Measurements from ENCODE around the gene ITM2B. TPM values are rescaled to one million over a fixed set of nuclear protein-coding genes. Genes with fewer than 3 reads are reported as not detected.

The ITM2B gene
- total RNA-seq, 4 donors from 2014 or later: 299 to 343 (median 303) TPM

- H3K4me1 ChIP-seq: no peaks in the 10 kb centered on the region
- intact Hi-C loops (cut with DNase I): no loop called here
- 63% methylated on average over 1 of the region's 1 CpG for WGBS
- H3K4me3 ChIP-seq: no peak overlapping the region
- H3K9me3 ChIP-seq: no peaks in the 10 kb centered on the region
- no peaks in the 10 kb centered on the region for H3K36me3 ChIP-seq
- DNase-seq (ENCODE audit: extremely low spot score): no peak
- no peak overlapping the region for H3K27ac ChIP-seq (replicated peaks in 1 of 4)
- no peaks in the 10 kb centered on the region for H3K27me3 ChIP-seq
- TF ChIP-seq POLR2A (IDR thresholded peaks at IDR 0.05; ENCODE audit: low read depth): no peak
- no peak for TF ChIP-seq POLR2AphosphoS5 (IDR thresholded peaks at IDR 0.05)
- TF ChIP-seq EP300 (IDR thresholded peaks at IDR 0.05): no peak
- no peak for TF ChIP-seq CTCF (IDR thresholded peaks at IDR 0.05)
These were observed 44.9 kb upstream of the ITM2B start for GRCh38 chr13:48188131-48188530.

GRCh38 chr13:48188601-48189000, 44.4 kb upstream of the ITM2B start:
- Histone ChIP-seq H3K27me3 (no peaks in the 10 kb centered on the region), H3K4me3 (no peak overlapping the region), H3K36me3 (no peaks in the 10 kb centered on the region), H3K9me3 (no peaks in the 10 kb centered on the region), H3K4me1 (no peaks in the 10 kb centered on the region), H3K27ac (replicated peaks in 1 of 4) (no peak overlapping the region)
- intact Hi-C loops (cut with DNase I): no loop called here
- TF ChIP-seq EP300 (IDR thresholded peaks at IDR 0.05) (no peak), POLR2A (IDR thresholded peaks at IDR 0.05; ENCODE audit: low read depth) (no peak)
- no peak for DNase-seq (ENCODE audit: extremely low spot score)
- 68% methylated on average over 2 of the region's 2 CpGs for WGBS

DNA sequence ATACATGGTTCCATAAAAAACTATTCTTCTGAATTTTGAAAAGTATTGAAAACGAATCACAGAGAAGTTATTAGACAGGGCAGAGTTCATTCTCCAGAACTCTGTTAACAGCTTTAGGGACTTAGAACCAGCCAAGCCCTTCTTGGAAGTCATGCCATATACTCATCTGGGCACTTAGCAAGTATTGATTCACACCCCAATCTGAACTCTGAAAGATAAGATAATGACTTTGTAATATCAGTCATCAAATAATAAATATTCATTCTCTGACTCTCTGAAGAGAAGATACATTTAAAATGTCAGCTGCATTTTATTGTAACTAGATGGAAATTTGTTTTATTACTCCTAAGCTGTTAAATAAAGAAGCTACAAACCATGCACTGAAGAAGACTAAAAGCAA, 43.8 kb upstream of the ITM2B start:
- intact Hi-C loops (cut with DNase I): no loop called here
- no peak overlapping the region for H3K27ac ChIP-seq (replicated peaks in 1 of 4)
- no peaks in the 10 kb centered on the region for H3K9me3 ChIP-seq
- TF ChIP-seq CTCF (IDR thresholded peaks at IDR 0.05): no peak
- no peak for TF ChIP-seq POLR2A (IDR thresholded peaks at IDR 0.05; ENCODE audit: low read depth)
- no peaks in the 10 kb centered on the region for H3K4me1 ChIP-seq
- H3K36me3 ChIP-seq: no peaks in the 10 kb centered on the region
- WGBS: 85% methylated on average over 1 of the region's 1 CpG
- no peak for DNase-seq (ENCODE audit: extremely low spot score)
- no peak overlapping the region for H3K4me3 ChIP-seq
- H3K27me3 ChIP-seq: no peaks in the 10 kb centered on the region

- DNase-seq (ENCODE audit: extremely low spot score): no peak
- TF ChIP-seq POLR2AphosphoS5 (IDR thresholded peaks at IDR 0.05): no peak
- TF ChIP-seq CTCF (IDR thresholded peaks at IDR 0.05): no peak
- no peak for TF ChIP-seq POLR2A (IDR thresholded peaks at IDR 0.05; ENCODE audit: low read depth)
- TF ChIP-seq EP300 (IDR thresholded peaks at IDR 0.05): no peak
- H3K27me3 ChIP-seq: no peaks in the 10 kb centered on the region
- H3K4me3 ChIP-seq: no peak overlapping the region
- H3K27ac ChIP-seq (replicated peaks in 1 of 4): no peak overlapping the region
- no peaks in the 10 kb centered on the region for H3K4me1 ChIP-seq
- intact Hi-C loops (cut with DNase I): no loop called here
- no peaks in the 10 kb centered on the region for H3K36me3 ChIP-seq
- no peaks in the 10 kb centered on the region for H3K9me3 ChIP-seq
- 69% methylated on average over 8 of the region's 8 CpGs for WGBS
These were observed 40.5 kb upstream of the ITM2B start for GRCh38 chr13:48192411-48192935.

DNA sequence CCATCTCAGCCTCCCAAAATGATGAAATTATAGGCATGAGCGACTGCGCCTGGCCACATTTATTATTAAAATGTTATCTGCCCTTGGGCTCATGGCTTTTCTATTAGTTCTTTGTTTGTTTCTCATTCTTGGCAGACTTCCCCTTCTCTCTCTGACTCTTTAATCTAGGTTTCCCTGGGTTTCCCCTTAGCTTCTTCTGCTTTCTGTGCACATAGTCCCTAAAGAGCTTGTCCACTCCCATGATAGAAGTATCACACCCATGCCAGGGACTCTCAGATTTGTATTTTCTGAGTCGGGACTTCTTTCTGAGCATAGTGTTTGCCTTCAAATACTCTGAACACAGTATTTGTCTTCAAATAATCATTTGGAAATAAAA, 38.6 kb upstream of the ITM2B start:
- no peaks in the 10 kb centered on the region for H3K27me3 ChIP-seq
- TF ChIP-seq POLR2A (IDR thresholded peaks at IDR 0.05; ENCODE audit: low read depth): no peak
- TF ChIP-seq CTCF (IDR thresholded peaks at IDR 0.05): no peak
- TF ChIP-seq EP300 (IDR thresholded peaks at IDR 0.05): no peak
- TF ChIP-seq POLR2AphosphoS5 (IDR thresholded peaks at IDR 0.05): no peak
- no peak for DNase-seq (ENCODE audit: extremely low spot score)
- 69% methylated on average over 3 of the region's 3 CpGs for WGBS
- intact Hi-C loops (cut with DNase I): no loop called here
- no peaks in the 10 kb centered on the region for H3K4me1 ChIP-seq
- H3K36me3 ChIP-seq: no peaks in the 10 kb centered on the region
- no peak overlapping the region for H3K4me3 ChIP-seq
- H3K27ac ChIP-seq (replicated peaks in 1 of 4): no peak overlapping the region
- H3K9me3 ChIP-seq: no peaks in the 10 kb centered on the region
